HG02678 (cell line): ENCODE data around the gene NEK9.

Source experiments
- ATAC-seq: cut with Tn5 transposase; IDR thresholded peaks from one replicate; pipeline ENCODE4 v1.9.1; 2021; ENCODE audit warnings: mild to moderate bottlenecking, moderate library complexity; ENCODE audit not compliant: unreplicated experiment

Gene NEK9

DNA sequence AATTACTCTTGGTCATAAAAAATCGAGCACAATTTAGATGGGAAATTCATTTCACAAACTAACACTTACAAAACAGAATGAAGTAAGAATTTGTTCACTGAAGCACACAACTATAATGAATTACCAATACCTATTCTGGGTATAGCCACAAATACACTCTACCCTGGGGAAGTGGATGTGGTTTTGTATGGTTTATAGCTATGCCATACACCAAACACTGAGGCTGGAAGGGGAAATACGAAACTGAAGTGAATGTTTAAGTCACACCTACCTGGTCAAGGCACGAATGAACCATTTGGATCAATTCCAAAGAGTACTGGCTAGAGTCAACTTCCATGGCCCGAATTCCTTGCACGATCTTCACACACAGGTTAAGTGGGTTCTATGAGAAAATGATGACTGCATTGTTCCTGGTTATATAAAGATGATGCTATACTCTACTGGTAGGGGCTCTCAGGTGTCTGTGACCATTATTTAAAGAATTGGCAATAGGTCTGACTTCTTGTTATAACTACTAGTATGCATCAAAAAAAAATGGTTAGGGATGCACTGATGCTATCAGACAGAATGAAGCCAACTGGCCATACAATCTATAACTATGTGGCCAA lies 12.8 kb downstream of the NEK9 start:
- no peak for ATAC-seq

DNA sequence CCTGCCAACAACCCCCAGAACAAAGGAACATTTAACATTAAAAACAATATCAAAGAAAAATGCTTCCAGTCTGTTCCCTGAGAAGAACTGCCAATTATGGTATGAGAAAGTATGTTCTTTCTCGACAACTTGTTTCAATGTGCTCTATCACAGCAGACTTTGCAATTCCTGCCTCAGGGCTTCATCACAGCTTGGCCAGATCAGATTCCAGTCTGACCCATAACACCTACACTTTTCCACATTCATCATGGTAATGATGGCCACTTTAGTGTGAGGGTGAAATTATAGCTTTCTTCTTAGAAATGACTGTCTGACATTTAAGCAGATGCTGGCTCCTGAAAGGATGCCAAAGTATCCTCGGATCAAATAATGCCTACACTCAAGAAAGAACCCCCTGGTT lies 17.0 kb downstream of the NEK9 start:
- ATAC-seq: no peak

DNA sequence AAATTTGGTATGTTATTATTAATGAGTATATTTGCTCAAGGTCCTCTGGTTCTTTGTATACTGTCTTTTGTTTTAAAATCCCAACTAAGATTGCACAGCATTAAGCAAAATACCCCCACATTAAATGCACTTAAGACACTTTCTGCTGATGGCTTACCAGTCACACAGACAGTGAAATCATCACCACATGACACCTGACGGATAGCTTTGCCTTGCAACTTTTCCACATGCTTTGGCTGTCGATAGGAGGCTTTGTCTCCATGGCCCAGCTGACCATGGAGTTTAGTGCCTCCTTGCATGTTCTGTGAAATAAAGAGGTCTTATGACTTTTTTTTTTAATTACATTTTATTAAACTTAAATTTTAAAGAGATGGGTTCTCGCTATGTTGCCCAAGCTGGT lies 19.7 kb downstream of the NEK9 start:
- ATAC-seq: no peak

DNA sequence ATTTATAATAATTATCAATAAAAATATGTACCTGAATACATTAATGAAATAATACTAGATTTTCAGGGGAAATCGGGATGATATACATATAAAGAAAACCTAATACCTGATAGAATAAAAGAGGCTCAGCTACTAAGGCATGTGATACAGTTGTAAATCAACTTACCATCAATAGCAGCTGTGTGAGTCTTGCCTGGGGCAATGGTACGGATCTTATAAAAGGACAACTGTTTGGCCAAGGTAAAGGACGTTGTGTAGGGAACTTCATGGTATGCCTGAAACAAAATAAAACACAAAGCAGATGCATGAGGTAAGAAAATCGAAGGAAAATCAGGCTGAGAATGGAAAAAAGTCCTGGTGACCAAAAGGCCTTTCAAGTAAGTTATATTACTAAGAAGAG lies 25.4 kb downstream of the NEK9 start:
- no peak for ATAC-seq

DNA sequence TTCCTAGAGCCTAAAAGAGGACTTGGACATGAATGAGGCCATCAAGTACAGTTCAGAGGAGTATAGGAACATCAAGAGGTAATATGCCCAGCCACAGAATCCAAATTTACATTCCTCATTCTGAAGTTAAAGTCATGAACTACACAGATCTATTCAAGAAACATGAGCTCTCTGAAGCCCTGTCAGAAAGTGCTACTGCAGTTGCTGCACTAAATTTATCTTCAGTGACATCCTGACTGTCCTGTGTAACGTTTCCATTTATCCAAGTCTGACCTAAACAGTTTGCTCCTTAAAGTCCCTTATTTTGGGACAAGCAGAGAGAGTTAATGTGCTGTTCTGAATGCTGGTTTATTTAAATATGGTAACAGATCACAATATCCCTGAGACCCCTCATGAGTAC lies 28.2 kb downstream of the NEK9 start:
- no peak for ATAC-seq

DNA sequence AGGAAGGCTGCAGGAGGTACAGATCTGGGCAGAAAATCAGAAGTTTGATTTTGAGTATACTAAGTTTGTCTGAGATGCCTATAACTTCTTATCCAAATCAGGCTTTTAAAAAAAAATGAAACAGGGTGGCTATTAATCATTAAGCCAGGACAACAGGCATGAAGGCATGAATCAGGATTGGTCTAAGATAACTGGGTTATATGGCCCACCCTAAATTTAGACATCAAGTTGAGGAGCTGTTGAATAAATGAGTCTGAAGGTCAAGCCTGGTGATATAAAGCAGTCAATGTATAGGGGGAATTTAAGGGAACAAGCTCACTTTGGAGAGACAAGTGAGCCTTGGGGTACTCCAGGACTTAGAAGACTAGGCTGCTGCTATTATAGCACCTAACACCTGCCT lies 28.6 kb downstream of the NEK9 start:
- no peak for ATAC-seq

DNA sequence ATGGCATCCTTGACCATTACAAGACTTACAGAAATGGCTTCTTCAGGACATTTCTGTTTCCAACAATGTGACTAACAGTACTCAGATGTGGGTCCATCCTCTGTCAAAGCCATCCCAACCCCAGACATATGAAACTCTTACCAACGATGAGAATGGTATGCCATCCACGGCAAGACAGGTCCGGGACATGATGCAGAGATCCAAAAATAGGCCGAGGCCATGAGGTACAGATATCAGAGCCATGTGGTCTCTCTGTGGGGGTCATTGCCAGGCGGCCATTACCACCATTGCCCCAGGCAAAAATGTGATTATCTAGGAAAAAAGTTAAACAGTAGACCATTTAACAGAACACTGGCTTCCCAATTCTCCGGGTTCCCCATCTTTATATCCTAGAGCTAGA lies 29.9 kb downstream of the NEK9 start:
- no peak for ATAC-seq

DNA sequence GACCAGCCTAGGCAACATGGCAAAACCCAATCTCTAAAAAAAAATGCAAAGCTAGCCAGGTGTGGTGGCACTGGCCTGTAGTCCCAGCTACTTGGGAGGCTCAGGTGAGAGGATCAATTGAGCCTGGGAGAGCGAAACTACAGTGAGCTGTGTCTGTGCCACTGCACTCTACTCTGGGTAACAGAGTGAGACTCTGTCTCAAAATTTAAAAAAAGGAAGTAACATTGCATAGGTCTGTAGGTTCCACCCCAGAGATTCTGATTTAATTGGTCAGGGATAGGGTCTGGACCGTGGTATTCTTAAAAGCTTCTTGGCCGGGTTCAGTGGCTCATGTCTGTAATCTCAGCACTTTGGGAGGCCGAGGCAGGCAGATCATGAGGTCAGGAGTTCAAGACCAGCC lies 31.2 kb downstream of the NEK9 start:
- no peak for ATAC-seq

DNA sequence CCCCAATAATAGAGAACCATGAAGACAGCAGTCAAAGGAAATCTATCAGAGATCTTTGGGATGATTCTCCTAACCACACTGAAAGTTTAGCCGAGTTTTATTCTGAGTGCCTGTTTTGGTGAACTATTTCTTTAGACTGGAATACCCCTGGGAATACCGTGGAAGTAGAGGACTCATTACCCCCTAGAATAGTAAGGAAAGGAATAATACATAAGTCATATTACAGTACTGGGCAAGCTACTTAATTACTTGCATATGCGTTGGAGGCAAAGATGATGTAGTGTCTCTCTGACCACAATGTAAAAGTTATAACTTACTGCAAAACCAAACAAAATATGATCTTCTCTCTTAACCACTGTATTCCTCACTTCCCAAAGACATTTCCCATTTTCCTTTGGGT lies 32.0 kb downstream of the NEK9 start:
- no peak for ATAC-seq

DNA sequence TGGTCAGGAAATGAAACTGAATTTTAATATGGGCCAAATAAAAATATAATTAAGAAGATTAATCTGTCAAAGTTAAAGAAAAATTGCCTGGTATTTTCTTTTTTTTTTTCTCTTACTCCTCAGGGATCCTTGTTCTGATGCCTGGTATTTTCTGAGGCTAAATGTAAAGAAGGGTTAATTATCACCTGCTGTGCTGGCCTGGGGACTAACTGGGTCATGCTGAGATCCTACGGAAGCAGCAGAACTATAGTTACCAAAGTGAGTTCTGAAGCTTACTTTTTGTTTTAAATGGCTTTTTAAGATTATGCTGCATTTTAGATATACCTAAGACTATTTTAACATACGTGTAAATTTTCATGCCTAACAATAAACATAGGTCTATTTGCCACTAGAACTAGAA lies 34.1 kb downstream of the NEK9 start:
- no peak for ATAC-seq

DNA sequence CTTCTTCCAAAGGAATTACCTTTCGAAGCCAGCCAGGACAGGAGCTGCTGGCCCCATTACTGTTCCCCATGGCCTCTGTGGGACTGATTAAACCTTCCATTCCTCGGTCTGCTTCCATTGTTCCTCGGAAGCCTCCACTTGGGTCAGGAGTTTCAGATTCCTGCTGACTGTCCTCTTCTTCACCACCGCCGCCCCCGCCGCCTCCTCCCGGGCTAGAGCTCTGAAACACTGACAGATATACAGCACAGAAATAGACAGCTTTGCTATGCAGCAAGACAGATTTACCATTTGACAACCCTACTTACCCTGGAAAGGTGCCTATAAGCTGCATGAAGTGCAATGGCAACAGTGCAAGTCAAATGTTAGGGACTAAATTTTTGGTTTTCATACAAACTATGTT lies 35.6 kb downstream of the NEK9 start:
- no peak for ATAC-seq

DNA sequence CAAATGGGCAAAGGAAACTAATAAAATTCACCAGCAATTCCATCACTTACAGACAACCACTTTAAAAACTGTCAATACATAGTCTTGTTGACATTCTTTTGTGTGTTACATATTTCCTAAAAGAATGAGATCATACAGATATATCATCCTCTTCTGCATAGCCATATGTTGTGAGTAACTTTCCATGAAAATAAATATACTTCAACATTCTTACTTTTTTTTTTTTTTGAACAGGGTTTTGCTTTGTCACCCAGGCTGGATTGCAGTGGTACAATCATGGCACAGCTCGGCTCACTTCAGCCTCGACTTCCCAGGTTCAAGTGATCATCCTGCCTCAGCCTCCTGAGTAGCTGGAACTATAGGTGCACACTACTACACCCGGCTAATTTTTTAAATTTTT lies 36.5 kb downstream of the NEK9 start:
- ATAC-seq: no peak

DNA sequence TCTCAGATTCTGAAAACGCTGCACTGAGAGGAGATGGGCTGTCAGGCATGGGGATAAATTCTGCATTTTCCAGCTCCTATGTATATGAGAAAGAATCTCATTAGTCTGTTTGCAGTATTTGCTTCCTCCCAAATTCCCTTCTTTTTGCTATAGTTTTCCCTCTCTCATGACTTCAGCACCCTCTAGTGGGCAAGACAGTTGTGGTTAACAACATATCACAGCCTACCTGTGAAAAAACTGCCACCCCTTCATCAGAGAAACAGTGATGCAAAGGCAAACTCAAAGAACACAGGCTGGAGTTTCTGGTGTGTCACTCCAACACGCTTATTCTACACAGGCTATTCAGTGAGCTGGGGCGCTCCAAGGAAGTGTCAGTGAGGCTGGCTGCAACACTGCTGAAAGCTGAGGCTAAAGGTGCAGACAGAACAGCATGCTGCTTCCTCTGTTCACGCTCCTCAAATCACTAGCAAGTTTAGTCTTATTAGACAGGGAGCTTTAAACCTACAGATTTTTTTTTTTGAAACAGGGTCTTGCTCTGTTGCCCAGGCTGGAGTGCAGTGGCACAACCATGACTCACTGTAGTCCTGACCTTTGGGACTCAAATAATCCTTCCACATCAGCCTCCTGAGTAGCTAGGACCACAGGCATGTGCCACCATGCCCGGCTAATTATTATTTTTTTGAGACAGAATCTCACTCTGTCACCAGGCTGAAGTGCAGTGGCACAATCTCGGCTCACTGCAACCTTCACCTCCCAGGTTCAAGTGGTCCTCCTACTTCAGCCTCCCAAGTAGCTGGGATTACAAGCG lies 38.1 kb downstream of the NEK9 start:
- ATAC-seq: no peak

DNA sequence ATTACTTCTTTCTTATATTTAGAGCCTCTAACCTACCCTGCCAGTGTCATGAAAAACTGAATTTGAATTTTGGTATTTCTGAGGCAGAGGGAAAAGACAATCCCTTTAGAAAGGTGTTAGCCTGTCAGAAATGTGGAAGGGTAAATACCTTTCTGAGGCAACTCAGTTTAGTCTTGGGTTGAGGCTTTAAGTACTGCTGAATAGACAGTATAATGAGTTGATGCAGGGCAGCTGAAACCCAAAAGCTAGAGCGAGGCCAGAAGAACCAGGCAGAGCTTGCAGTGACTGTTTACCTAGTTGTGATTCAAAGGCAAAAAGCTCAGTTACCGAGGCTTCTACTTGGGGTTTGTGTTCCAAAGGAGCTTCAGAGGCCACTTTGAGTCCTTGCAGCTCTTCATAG lies 38.7 kb downstream of the NEK9 start:
- ATAC-seq: no peak

DNA sequence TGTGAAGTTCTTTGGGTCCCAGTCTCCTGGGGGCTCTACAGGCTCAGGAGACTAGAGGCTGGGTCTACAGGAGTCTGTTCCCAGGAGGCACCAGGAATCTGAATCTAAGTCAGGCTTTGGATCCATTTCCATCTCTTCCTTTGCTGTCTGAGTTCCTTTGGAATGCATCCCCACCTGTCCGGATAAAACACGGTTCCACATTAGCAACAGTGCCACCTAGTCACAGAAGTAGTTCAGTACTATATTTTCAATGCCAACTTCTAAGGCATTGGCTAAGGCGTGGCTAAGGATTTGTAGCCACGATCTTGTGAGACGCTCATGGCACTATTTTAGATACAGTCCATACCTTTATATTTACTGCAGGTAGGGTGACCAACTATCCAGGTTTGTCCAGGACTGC lies 42.3 kb downstream of the NEK9 start:
- no peak for ATAC-seq

DNA sequence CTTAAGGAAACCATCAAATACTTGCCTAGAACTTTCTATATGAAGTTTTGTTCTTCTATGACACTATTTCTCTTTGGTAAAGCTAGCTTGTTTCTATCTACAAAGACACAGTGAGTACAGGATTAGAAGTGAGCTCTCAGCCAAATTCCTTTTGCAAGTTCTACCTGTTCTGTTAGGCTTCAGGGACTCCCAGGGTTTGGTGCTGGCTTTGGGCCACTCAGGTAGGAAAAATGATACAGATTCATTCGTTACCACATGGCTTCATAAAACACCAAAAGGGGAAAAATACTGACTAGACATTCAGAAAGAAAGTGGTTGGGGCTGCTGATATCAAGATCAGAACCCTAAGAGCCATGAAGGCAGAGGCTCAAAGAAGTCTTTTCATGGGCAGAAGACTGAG lies 43.6 kb downstream of the NEK9 start:
- no peak for ATAC-seq

DNA sequence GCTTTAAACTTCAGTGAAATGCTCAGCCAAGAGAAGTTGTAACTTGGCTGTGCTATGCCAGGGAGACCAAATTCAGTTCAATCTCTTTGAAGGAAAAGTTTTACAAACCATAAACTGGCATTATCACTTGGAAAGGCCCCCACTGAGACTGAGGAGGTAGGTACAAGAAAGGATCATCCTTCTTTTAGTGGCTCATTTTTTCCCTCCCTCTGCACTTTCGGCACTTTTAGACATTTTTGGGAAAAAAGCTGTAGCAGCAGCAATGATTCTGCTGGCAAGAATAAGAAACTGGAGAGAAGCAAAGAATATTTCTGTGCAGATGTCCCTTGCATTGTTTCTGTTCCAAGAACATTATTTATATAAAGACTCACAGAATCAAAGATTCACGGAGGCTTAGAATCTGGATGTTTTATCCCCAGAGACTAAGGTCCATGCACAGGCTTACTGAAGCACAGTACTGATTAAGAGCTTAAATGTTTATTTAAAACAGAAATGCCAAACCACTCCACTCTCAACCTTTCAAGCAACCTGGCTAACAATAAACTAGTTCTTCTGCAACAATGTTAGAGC lies 45.1 kb downstream of the NEK9 start:
- no peak for ATAC-seq

DNA sequence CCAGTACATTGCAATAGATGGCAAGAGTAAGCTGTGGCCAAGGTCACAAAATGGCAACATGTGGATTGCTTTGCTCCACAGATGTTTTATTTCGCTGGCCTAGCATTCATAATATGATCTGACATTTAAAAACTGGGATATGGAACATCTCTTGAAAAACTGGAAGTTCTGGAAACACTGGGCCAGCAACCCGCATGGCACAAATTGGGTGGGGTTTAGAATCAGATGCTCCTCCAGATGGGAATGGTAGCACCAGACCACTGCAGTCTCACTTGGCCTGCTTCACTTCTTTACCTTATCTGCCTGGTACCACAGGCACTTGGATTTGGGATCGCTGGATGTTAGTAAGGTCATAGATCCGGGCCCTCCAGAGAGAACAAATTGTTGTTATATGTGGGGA lies 47.3 kb downstream of the NEK9 start:
- ATAC-seq: no peak

DNA sequence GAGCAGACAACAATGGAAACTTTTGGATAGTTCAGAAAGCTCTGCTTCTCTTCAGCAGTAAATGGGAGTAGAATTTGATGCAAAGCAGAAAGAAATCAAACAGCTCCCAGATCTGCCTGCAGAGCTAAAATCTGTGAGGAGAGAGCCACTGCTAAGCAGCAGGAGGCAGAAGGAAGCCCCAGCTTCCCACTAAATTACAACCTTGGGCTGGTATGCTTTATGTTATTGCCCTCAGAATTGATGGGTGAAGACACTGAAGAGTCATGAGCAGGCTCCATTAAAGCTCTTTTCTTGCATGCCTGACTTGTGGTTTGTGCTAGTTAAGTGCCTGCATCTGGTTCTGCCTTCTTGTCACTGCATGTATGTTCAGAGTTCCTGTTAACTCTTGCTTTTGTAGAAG lies 49.1 kb downstream of the NEK9 start:
- ATAC-seq: no peak

DNA sequence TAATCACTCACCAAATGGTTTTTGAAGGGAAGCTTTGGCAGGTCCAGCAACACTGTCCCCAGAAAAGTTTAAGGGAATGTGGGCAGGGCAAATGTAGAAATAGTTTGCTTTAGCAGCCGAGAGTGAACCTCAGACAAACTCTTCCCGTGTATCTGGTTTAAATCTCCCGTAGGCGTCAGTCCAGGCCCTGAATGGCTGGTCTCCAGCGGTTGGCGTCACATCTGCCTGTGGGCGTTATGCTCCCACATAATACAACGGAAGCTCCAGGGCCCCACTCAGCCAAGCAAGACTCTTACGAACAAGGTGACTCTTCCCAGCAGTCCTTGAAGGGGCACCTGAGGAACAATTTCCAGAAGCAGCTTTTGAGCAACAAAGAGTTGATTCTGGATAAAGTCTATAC lies 56.5 kb downstream of the NEK9 start:
- no peak for ATAC-seq

DNA sequence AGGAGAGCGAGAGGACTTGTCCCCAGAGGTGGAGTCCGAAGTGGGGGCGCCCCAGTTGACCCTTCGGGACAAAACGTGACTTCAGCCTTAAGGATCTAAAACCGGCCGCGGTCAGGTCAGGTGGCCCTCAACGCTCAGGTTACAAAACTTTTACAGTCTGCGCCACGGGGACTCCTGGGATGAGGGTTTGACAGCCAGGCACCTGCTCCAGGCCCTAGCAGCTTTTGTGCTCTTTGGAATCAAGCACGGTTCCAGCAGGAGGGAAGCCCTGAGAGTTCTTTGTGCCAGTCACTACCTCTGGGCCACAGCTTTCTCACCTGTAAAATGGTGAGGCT lies 57.1 kb downstream of the NEK9 start:
- ATAC-seq: peak; percentile 9

DNA sequence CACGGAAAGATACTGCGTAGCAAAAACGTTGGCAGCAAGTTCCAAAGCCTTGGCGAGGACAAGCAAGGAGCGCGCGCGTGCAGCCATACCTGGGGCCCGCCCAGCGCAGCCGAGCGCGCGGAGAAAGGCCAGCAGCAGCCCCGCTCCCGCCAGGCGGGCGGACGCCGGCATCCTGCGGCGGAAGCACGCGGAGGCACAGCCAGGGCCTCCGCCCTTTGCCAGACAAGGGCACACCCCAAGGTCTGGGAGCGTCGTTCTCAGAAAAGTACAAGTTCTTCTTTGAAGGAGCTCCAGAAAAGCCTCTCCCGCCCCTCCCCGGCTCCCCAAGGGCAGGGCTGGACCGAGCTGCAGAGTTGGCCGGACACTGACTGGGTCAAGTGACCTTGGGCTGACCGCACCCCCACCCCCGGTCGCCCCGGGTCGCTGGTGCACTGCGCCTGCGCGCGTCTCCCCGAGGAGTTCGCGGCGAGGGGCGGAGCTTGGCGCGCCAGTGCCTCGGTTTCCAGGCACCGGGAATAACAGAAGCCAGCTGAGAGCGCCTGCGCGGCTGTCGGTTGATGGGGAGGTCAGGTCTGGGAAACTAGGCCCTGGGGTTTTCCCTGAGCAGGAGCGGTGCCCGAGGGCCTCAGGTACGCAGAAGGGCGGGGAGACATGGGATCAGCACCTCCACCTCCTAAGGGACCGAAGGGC lies 57.6 kb downstream of the NEK9 start, which contains the start of gene ZC2HC1C:
Gene ZC2HC1C, plus strand, starts transcription at position 521 of the 690 bp plus-strand sequence. CDS start 933 bp downstream, outside the sequence.
- peak; percentile 69 for ATAC-seq
